H7 (cell line): ENCODE data around the gene STPG1. TPM values are rescaled to one million over a fixed set of nuclear protein-coding genes. Genes with fewer than 3 reads are reported as not detected.
"Not testable (repeated sequence)": the region's sequence is repeated elsewhere in the genome, so short reads cannot be mapped to it uniquely, and the experiment has no call there.

Source experiments
- DNase-seq: peaks from one replicate; pipeline ENCODE4 v3.0.0; 2012
- H3K27me3 ChIP-seq: 2 replicates; pipeline ENCODE4 v1.6.0; 2011; ENCODE audit warnings: mild to moderate bottlenecking, low read length; ENCODE audit not compliant: control insufficient read depth, insufficient read depth
- H3K36me3 ChIP-seq: replicated peaks from 2 replicates; pipeline ENCODE4 v1.5.1; 2011; ENCODE audit warnings: low read length; ENCODE audit not compliant: control insufficient read depth, insufficient read depth
- H3K4me3 ChIP-seq: 2 replicates; pipeline ENCODE4 v1.5.1; 2011; ENCODE audit warnings: low read depth, mild to moderate bottlenecking, control low read depth, low read length, moderate library complexity; ENCODE audit not compliant: insufficient read depth
- total RNA-seq: library from RNA; depleted of rRNA; stranded (reverse); fragments of >200 nt; shearing (Covaris generic); gene quantifications from 2 replicates; pipeline ENCODE4 v1.2.3, GENCODE V29; 2014; rRNA removed

Gene STPG1
- 13.8 and 18.7 TPM in 2 replicates for total RNA-seq

GRCh38 chr1:24413350-24414163, at the start of gene STPG1:
Gene STPG1 (minus strand): TSS chr1:24413782. CDS start chr1:24401388, 12,394 bp downstream.
- H3K4me3 ChIP-seq: peak within 1 kb of the TSS; percentile 93
- no peaks in the 10 kb centered on the region for H3K36me3 ChIP-seq
- peaks cover 3% of the 10 kb centered on the region for H3K27me3 ChIP-seq
- DNase-seq: peak; percentile 97

DNA sequence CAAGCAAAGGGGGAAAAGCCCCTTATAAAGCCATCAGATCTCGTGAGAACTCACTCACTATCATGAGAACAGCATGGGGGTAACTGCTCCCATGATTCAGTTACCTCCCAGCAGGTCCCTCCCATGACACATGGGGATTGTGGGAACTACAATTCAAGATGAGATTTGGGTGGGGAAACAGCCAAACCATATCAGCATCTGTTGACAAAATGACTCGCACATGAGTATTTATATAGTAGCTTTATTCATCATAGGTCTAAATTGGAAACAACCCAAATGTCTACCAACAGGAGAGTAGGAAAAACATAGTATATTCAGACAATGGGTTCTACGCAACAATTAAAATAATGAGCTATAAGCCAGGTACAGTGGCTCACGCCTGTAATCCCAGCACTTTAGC, 48.5 kb upstream of the STPG1 start:
- H3K4me3 ChIP-seq, H3K27me3 ChIP-seq, DNase-seq, H3K36me3 ChIP-seq: not testable (repeated sequence)

DNA sequence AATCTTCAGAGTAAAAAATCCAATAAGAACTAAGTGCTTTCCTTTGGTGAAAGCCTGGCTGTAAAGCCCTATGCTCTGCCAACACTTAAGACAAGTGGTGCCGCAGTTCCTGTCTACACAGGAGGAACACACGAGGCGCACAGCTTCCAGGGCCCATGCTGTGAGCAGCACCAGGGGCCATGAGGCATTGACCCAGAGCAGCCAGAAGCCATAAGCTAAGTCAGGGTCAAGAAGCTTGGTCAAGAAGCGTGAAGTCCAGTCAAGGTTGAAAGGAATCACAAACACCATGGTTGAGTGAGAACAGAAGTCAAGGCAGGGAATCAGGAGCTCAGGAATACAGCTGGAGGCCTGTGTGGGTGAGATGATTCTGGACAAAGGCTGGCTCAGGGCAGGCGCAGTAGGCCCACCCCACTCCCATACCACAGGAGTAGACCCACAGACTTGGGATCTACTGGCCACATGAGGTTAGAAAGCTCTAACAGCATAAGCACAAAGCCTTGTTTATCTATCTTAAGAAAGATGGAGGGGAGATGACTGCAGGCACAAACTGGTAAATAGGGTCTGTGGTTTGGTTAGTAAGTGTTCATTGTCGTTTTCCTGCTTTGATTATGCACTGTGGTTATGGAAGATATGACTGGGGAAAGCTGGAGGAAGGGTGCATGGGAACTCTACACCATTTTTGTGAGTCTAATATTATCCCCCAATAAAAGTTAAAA, 46.1 kb upstream of the STPG1 start:
- no peak for DNase-seq
- Histone ChIP-seq H3K36me3 (no peaks in the 10 kb centered on the region), H3K4me3 (no peak overlapping the region), H3K27me3 (no peaks in the 10 kb centered on the region)

DNA sequence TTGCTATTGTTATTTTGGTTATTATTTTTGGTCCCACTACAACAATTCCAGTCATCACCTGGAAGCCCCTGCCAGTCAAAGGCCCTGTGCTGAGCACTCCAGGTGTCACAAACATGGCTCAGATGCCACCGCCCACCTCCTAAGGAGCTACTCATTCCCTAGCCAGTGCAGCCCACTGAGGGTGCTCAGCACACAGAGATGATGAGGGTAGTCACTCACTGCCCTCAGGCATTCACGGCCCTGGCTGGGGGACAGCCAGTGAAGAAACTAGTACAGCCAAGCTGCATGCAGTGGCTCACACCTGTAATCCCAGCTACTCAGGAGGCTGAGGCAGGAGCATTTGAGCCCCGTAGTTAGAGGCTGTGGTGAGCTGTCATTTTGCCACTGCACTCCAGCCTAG, 44.3 kb upstream of the STPG1 start:
- no peaks in the 10 kb centered on the region for H3K27me3 ChIP-seq
- no peak for DNase-seq
- no peak overlapping the region for H3K4me3 ChIP-seq
- no peaks in the 10 kb centered on the region for H3K36me3 ChIP-seq

DNA sequence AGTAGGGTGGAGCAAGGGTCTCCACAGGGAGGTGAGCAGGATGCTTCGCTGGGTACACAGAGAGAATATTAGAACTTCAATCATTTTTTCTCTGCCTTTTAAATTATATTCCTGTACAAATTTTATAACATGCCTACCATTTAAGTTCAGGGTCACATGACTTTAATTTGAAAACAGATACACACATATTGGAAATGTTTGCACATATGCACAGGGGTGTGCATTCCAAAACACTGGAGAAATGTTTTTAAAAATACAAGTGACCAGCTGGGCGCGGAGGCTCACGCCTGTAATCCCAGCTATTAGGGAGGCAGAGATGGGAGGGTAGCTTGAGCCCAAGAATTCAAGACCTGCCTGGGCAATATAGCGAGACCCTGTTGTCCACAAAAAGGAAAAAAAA, 41.7 kb upstream of the STPG1 start:
- H3K4me3 ChIP-seq: no peak overlapping the region
- no peaks in the 10 kb centered on the region for H3K36me3 ChIP-seq
- no peaks in the 10 kb centered on the region for H3K27me3 ChIP-seq
- no peak for DNase-seq

DNA sequence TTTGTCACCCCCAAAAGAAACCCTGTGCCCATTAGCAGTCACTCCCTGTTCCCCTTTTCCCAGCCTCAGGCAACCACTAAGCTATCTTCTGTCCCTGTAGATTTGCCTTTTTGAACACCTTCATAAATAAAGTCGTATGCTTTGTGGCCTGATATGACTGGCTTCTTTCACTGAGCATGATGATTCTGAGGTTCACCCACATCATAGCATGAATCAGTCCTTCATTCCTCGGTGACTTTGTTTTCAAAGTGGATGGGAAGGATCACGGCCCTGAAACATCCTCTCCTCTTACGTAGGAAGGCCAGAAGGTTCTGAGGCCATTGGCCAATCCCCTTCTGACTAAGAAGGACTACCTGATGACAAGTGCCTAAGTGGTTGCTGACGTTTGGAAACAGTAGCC, 41.1 kb upstream of the STPG1 start:
- Histone ChIP-seq H3K4me3 (no peak overlapping the region), H3K36me3 (no peaks in the 10 kb centered on the region), H3K27me3 (no peaks in the 10 kb centered on the region)
- no peak for DNase-seq

DNA sequence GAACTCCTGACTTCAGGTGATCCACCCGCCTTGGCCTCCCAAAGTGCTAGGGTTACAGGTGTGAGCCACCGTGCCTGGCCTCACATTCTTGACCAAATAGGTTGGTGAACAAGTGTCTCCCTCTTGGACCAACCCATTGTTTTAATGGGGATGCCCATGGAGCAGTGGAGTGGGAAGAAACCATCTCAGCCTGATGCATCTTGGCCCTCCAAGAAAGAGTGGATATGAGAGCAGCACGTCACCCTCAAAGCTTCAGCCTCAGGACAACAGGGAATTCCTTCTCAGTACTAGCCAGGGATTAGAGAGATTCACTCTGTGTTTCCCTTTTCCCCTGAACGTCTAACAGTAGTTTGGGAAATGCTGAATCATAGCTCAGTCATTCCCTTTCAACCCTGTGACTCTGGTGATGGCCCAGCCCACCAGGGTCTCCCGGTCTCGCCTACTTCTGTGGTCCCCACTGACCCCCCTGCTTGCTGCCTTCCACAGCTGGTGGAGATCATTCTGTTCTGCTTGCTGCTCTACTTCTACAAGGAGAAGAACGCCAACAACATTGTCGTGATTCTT, 39.4 kb upstream of the STPG1 start:
- no peak overlapping the region for H3K4me3 ChIP-seq
- no peaks in the 10 kb centered on the region for H3K27me3 ChIP-seq
- no peaks in the 10 kb centered on the region for H3K36me3 ChIP-seq
- no peak for DNase-seq

- no peaks in the 10 kb centered on the region for H3K27me3 ChIP-seq
- no peak overlapping the region for H3K4me3 ChIP-seq
- no peaks in the 10 kb centered on the region for H3K36me3 ChIP-seq
- DNase-seq: no peak
Measured at GRCh38 chr1:24451746-24452145, 38.2 kb upstream of the STPG1 start.

GRCh38 chr1:24450857-24451397, 37.3 kb upstream of the STPG1 start:
- H3K4me3 ChIP-seq: no peak overlapping the region
- H3K36me3 ChIP-seq: no peaks in the 10 kb centered on the region
- H3K27me3 ChIP-seq: no peaks in the 10 kb centered on the region
- no peak for DNase-seq

GRCh38 chr1:24450316-24450715, 36.7 kb upstream of the STPG1 start:
- no peak for DNase-seq
- Histone ChIP-seq H3K4me3 (no peak overlapping the region), H3K27me3 (no peaks in the 10 kb centered on the region), H3K36me3 (no peaks in the 10 kb centered on the region)

DNA sequence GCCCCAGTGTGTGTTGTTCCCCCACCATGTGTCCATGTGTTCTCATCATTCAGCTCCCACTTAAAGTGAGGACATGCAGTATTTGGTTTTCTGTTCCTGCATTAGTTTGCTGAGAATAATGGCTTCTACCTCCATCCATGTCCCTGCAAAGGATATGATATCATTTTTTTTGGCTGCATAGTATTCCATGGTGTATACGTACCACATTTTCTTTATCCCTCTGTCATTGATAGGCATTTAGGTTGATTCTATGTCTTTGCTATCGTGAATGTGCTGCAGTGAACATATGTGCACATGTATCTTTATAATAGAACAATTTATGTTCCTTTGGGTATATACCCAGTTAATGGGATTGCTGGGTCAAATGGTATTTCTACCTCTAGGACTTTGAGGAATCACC, 32.9 kb upstream of the STPG1 start:
- not testable (repeated sequence) for H3K36me3 ChIP-seq, DNase-seq, H3K27me3 ChIP-seq, H3K4me3 ChIP-seq

GRCh38 chr1:24443241-24443656, 29.7 kb upstream of the STPG1 start:
- no peak for DNase-seq
- no peak overlapping the region for H3K4me3 ChIP-seq
- H3K36me3 ChIP-seq: no peaks in the 10 kb centered on the region
- no peaks in the 10 kb centered on the region; the same call in 1 of the 2 replicates for H3K27me3 ChIP-seq

DNA sequence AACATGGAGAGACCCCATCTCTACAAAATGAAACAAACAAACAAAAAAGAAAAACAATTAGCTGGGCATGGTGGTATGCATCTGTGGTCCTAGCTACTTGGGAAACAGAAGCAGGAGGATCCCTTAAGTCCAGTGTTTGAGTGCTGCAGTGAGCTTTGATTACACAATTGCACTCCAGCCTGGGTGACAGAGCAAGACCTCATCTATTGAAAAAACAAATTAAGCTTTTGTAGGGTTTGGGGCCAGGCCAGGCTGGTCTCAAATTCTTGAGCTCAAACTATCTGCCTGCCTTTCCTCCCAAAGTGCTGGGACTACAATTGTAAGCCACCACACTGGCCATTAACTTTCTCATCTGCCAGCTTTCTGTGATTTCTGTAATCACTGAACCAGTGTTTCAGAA, 29.2 kb upstream of the STPG1 start:
- Histone ChIP-seq H3K4me3 (no peak overlapping the region), H3K27me3 (no peaks in the 10 kb centered on the region; the same call in 1 of the 2 replicates), H3K36me3 (no peaks in the 10 kb centered on the region)
- no peak for DNase-seq

DNA sequence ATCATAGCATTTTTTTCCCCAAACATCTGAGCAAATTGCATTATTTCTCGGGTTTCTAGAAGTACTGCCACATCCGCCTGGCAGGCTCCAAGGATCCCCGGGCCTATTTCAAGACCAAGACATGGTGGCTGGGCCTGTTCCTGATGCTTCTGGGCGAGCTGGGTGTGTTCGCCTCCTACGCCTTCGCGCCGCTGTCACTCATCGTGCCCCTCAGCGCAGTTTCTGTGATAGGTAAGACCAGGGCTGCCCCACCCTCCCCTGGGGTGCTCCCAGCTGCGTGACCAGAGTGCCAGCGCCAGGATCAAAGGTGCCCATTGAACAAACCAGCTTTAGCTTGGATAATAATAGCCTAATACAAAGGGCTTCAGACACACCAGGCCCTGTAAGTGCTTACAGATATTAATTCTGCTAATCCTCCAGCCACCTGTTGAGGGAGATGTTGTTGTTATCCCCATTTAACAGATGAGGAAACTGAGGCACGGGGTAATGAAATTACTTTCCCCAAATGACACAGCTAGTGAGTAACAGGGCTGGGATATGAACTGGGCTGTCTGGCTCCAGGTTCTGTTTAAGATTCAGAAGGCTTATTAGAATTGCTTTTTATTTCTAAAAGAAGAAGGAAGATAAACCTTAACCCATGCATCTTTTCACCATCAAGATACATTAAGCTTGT, 28.6 kb upstream of the STPG1 start:
- no peak for DNase-seq
- Histone ChIP-seq H3K36me3 (no peaks in the 10 kb centered on the region), H3K27me3 (no peaks in the 10 kb centered on the region; the same call in 1 of the 2 replicates), H3K4me3 (no peak overlapping the region)
